Tibial artery (tissue), 4 donors: ENCODE data around the gene ENPP4.
"Not testable (repeated sequence)": the region's sequence is repeated elsewhere in the genome, so short reads cannot be mapped to it uniquely, and the experiment has no call there.

Experiments used
- DNase-seq, 2 donors: peaks; one replicate each; pipeline ENCODE4 v3.0.0-alpha.2; 2019
- H3K27ac ChIP-seq, 2 donors: fragments of 200-600 bp; sonication (generic) in 1 of 2; 1 replicate in 1 of 2; 2 replicates in 1 of 2; pipeline ENCODE4 v1.5.1; 2018 to 2019; ENCODE audit warnings: mild to moderate bottlenecking in 1 of 2
- H3K27me3 ChIP-seq, 2 donors: fragments of 200-600 bp; sonication (generic) in 1 of 2; one replicate each; pipeline versions ENCODE4 v1.5.1 to v1.6.0; 2016 to 2019
- H3K36me3 ChIP-seq, 3 donors: fragments of 200-600 bp; sonication (generic) in 2 of 3; one replicate each; pipeline ENCODE4 v1.5.1; 2016 to 2019; ENCODE audit warnings: mild to moderate bottlenecking in 2 of 3
- H3K4me1 ChIP-seq, 4 donors: fragments of 200-600 bp; sonication (generic) in 2 of 4; 1 replicate in 3 of 4; 2 replicates in 1 of 4; pipeline ENCODE4 v1.5.1; 2016 to 2019
- H3K4me3 ChIP-seq, 2 donors: fragments of 200-600 bp; sonication (generic) in 1 of 2; 1 replicate in 1 of 2; 2 replicates in 1 of 2; pipeline ENCODE4 v1.5.1; 2018 to 2019; ENCODE audit warnings: mild to moderate bottlenecking in 2 of 2
- H3K9me3 ChIP-seq, 3 donors: fragments of 200-600 bp; sonication (generic) in 1 of 3; one replicate each; pipeline ENCODE4 v1.5.1; 2016 to 2019
- intact Hi-C: fragments of 100-400 bp; cut with DNase I; formaldehyde crosslinking; loops from one replicate; pipeline ENCODE4 v1.15.0; 2023; ENCODE audit warnings: low total_unique reads
- TF ChIP-seq, protein P1 (sequence below), 2 experiments: fragments of 200-600 bp in 1 of 2; fragments of 450-650 bp in 1 of 2; IDR thresholded peaks; one replicate each; pipeline ENCODE4 v1.5.1; 2017 to 2019; ENCODE audit warnings: antibody characterized with exemption in 2 of 2, mild to moderate bottlenecking in 1 of 2, moderate library complexity in 1 of 2

Gene ENPP4

DNA sequence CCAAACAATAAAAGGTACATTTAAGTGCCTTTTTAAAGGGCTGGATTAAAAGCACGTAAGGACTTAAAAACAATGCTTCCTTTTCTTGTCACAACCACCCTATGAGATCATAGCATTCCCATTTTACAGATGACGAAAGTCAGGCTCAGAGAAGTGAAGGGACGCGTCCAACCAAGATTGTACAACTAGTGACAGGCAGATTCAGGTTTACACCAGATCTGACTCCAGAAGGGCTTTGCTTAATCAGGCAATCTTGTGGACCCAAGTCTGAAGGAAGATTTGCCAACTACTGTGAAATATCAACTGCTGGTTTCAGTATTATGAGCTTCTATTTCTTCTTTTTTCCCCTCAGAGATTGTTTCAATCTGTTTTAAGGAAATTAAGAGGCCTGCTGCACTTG, 877 bp downstream of the ENPP4 start:
- H3K36me3 ChIP-seq, result no peaks in the 10 kb centered on the region
- peak overlapping the region; percentile 91 to 97 for H3K27ac ChIP-seq
- H3K27me3 ChIP-seq, result no peaks in the 10 kb centered on the region
- TF ChIP-seq, protein P1, sequence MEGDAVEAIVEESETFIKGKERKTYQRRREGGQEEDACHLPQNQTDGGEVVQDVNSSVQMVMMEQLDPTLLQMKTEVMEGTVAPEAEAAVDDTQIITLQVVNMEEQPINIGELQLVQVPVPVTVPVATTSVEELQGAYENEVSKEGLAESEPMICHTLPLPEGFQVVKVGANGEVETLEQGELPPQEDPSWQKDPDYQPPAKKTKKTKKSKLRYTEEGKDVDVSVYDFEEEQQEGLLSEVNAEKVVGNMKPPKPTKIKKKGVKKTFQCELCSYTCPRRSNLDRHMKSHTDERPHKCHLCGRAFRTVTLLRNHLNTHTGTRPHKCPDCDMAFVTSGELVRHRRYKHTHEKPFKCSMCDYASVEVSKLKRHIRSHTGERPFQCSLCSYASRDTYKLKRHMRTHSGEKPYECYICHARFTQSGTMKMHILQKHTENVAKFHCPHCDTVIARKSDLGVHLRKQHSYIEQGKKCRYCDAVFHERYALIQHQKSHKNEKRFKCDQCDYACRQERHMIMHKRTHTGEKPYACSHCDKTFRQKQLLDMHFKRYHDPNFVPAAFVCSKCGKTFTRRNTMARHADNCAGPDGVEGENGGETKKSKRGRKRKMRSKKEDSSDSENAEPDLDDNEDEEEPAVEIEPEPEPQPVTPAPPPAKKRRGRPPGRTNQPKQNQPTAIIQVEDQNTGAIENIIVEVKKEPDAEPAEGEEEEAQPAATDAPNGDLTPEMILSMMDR (IDR thresholded peaks at IDR 0.05), result no peak
- H3K4me3 ChIP-seq, result peak overlapping the region; percentile 90 to 98
- DNase-seq, result peak in 1 of 2 donors; percentile 22
- intact Hi-C loops, result no loop called here
- no peaks in the 10 kb centered on the region for H3K9me3 ChIP-seq
- peaks cover 0 to 12% (median 4%) of the 10 kb centered on the region in 4 donors for H3K4me1 ChIP-seq

DNA sequence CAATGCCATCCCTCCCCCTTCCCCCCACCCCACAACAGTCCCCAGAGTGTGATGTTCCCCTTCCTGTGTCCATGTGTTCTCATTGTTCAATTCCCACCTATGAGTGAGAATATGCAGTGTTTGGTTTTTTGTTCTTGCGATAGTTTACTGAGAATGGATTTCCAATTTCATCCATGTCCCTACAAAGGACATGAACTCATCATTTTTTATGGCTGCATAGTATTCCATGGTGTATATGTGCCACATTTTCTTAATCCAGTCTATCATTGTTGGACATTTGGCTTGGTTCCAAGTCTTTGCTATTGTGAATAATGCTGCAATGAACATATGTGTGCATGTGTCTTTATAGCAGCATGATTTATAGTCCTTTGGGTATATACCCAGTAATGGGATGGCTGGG, 1.5 kb downstream of the ENPP4 start:
- H3K4me3 ChIP-seq, H3K36me3 ChIP-seq, H3K27me3 ChIP-seq, H3K9me3 ChIP-seq, intact Hi-C loops, H3K27ac ChIP-seq, DNase-seq: not testable (repeated sequence)
- peaks cover 0 to 12% (median 4%) of the 10 kb centered on the region in 4 donors for H3K4me1 ChIP-seq

DNA sequence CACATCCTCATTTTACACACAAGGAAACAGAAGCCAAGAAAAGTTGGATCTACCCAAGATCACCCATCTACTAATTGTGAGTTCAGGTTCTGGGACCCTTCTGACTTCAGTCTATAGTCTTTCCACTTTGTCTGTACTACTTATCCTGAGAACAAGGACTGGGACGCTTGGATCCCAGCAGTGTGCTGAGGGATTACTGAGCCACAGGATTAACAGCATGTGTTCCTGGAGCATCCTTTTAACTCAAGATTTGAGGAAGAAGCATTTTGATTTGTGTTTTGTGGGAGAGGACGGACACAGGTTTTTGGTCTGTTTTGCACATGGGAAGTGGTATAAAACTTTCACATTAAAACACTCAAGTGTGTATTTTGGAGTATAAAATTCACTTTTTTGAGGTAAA, 4.4 kb downstream of the ENPP4 start:
- H3K4me3 ChIP-seq, result no peak overlapping the region
- H3K27ac ChIP-seq, result no peak overlapping the region

DNA sequence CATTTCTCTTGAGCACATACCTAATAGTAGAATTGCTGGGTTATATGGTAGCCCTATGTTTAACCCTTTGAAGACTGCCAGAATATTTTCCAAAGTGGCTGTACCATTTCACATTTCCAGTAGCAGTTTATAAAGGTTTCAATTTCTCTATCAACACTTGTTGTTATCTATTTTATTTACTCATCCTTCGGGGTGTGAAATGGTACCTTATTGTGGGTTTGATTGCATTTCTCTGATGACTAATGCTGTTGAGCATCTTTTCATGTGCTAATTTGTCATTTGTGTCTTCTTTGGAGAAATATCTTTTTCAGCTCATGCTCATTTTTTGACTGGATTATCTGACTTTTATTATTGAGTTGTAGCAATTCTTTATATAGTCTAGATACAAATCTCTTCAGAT, 5.4 kb downstream of the ENPP4 start:
- no peaks in the 10 kb centered on the region for H3K9me3 ChIP-seq
- H3K4me1 ChIP-seq, result peaks cover 0 to 14% (median 0%) of the 10 kb centered on the region in 4 donors
- H3K27ac ChIP-seq, result no peak overlapping the region
- TF ChIP-seq, protein P1 (IDR thresholded peaks at IDR 0.05), result no peak
- no peaks in the 10 kb centered on the region for H3K36me3 ChIP-seq
- DNase-seq, result no peak
- intact Hi-C loops, result no loop called here
- H3K27me3 ChIP-seq, result no peaks in the 10 kb centered on the region
- no peak overlapping the region for H3K4me3 ChIP-seq

More for the DNA sequence above, 4.4 kb downstream of the ENPP4 start:
- TF ChIP-seq, protein P1 (IDR thresholded peaks at IDR 0.05), result no peak
- Histone ChIP-seq H3K36me3 (no peaks in the 10 kb centered on the region), H3K4me1 (peaks cover 0 to 16% (median under 1%) of the 10 kb centered on the region in 4 donors), H3K27me3 (no peaks in the 10 kb centered on the region), H3K9me3 (no peaks in the 10 kb centered on the region)
- no peak for DNase-seq
- intact Hi-C loops, result no loop called here

DNA sequence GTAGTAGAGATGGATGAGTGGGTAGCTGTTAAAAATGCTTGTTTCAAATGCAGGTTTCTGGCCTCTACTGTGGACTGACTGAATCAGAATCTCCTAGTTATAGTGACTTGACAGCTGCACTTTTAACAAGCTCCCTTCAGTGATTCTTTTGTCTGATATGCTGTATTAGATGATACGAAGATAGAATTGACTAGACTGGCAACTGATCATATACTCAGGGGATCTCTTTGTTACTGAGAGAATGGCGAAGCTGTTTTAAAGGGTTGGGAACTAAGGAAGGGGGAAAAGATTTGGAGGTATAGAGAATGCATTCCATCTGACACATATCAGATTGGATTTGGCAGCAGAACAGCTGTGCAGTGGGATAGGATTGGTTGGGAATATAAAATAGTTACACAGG, 7.0 kb downstream of the ENPP4 start:
- Histone ChIP-seq H3K27me3 (no peaks in the 10 kb centered on the region), H3K27ac (no peak overlapping the region), H3K9me3 (no peaks in the 10 kb centered on the region), H3K4me1 (peaks cover 0 to 14% (median 0%) of the 10 kb centered on the region in 4 donors), H3K36me3 (peaks cover 0 to 5% (median 0%) of the 10 kb centered on the region in 3 donors), H3K4me3 (no peak overlapping the region)
- intact Hi-C loops, result no loop called here
- DNase-seq, result no peak
- TF ChIP-seq, protein P1 (IDR thresholded peaks at IDR 0.05), result no peak

DNA sequence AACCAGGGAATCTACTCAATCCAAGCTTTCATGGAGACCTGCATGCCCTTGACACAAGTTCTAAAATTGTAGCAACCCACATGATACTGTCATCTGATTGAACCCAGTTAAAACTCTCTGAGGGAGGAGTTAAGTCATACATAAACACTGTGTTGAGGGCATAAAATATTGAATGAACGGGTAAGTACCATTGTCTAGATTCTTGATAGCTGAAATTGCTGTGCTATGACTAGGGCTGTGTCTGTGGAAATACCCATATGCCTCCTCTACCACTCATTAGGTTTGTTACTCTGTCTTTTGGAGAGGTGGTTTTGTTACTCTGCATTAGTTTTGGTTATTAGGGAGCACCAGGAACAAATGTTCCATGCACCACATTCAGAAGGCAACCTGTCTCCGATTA, 7.6 kb downstream of the ENPP4 start:
- Histone ChIP-seq H3K27ac (no peak overlapping the region), H3K4me3 (no peak overlapping the region), H3K36me3 (peaks cover 0 to 5% (median 0%) of the 10 kb centered on the region in 3 donors), H3K9me3 (no peaks in the 10 kb centered on the region), H3K27me3 (no peaks in the 10 kb centered on the region), H3K4me1 (peaks cover 0 to 14% (median 0%) of the 10 kb centered on the region in 4 donors)
- intact Hi-C loops, result no loop called here
- TF ChIP-seq, protein P1 (IDR thresholded peaks at IDR 0.05), result no peak
- DNase-seq, result no peak
